ENCODE measurements around the gene PRCD. TPM values are rescaled to one million over a fixed set of nuclear protein-coding genes. Genes with fewer than 3 reads are reported as not detected.
A peak's percentile ranks its signal among the peaks of the same experiment; 100 is the strongest.
"Not testable (repeated sequence)": the region's sequence is repeated elsewhere in the genome, so short reads cannot be mapped to it uniquely, and the experiment has no call there.

PRCD gene
- total RNA-seq, 2 donors from 2014 or later: 1.6 to 4.7 TPM

- peak; percentile 93 for DNase-seq (ENCODE audit: low spot score)
- intact Hi-C loops (cut with DNase I): loop anchor here in 1 of 2 donors (10.0 kb wide), 1 partner anchor 101 kb away; no protein-coding TSS in a partner anchor
Measured at GRCh38 chr17:76523084-76524037, 16.5 kb upstream of the PRCD start.

GRCh38 chr17:76524598-76525512 lies 15.0 kb upstream of the PRCD start:
- peak; percentile 86 for DNase-seq (ENCODE audit: low spot score)
- intact Hi-C loops (cut with DNase I): loop anchor here in 1 of 2 donors (10.0 kb wide), 1 partner anchor 100 kb away; no protein-coding TSS in a partner anchor

- intact Hi-C loops (cut with DNase I): loop anchor here in 1 of 2 donors (10.0 kb wide), 1 partner anchor 99 kb away; no protein-coding TSS in a partner anchor
- DNase-seq (ENCODE audit: low spot score): not testable (repeated sequence)
Measured at GRCh38 chr17:76525513-76525833, 14.4 kb upstream of the PRCD start.

- not testable (repeated sequence) for DNase-seq (ENCODE audit: low spot score)
- intact Hi-C loops (cut with DNase I): loop anchor here in 1 of 2 donors (10.0 kb wide), 1 partner anchor 98 kb away; no protein-coding TSS in a partner anchor
Measured at GRCh38 chr17:76527016-76527415, 12.8 kb upstream of the PRCD start.

GRCh38 chr17:76527430-76528111 lies 12.3 kb upstream of the PRCD start:
- peak; percentile 86 for DNase-seq (ENCODE audit: low spot score)
- intact Hi-C loops (cut with DNase I): loop anchor here in 1 of 2 donors (10.0 kb wide), 1 partner anchor 97 kb away; no protein-coding TSS in a partner anchor

- intact Hi-C loops (cut with DNase I): loop anchor here in 1 of 2 donors (10.0 kb wide), 1 partner anchor 97 kb away; no protein-coding TSS in a partner anchor
- DNase-seq (ENCODE audit: low spot score): peak; percentile 81
Measured at GRCh38 chr17:76528156-76528527, 11.7 kb upstream of the PRCD start.

GRCh38 chr17:76528528-76529223 lies 11.2 kb upstream of the PRCD start:
- DNase-seq (ENCODE audit: low spot score): peak; percentile 88
- intact Hi-C loops (cut with DNase I): loop anchor here in 1 of 2 donors (10.0 kb wide), 1 partner anchor 96 kb away; no protein-coding TSS in a partner anchor

- intact Hi-C loops (cut with DNase I): loop anchor here in 1 of 2 donors (10.0 kb wide), 1 partner anchor 95 kb away; no protein-coding TSS in a partner anchor
- DNase-seq (ENCODE audit: low spot score): peak; percentile 95
Measured at GRCh38 chr17:76529224-76530094, 10.4 kb upstream of the PRCD start.

- DNase-seq (ENCODE audit: low spot score): peak; percentile 94
- intact Hi-C loops (cut with DNase I): no loop called here
Measured at GRCh38 chr17:76530095-76530723, 9.6 kb upstream of the PRCD start.

GRCh38 chr17:76530811-76531485 lies 8.9 kb upstream of the PRCD start:
- intact Hi-C loops (cut with DNase I): no loop called here
- peak; percentile 79 for DNase-seq (ENCODE audit: low spot score)

GRCh38 chr17:76531486-76532038 lies 8.3 kb upstream of the PRCD start:
- intact Hi-C loops (cut with DNase I): no loop called here
- peak; percentile 69 for DNase-seq (ENCODE audit: low spot score)

GRCh38 chr17:76532072-76532651 lies 7.7 kb upstream of the PRCD start:
- intact Hi-C loops (cut with DNase I): no loop called here
- DNase-seq (ENCODE audit: low spot score): no peak

- intact Hi-C loops (cut with DNase I): not testable (repeated sequence)
Measured at GRCh38 chr17:76533640-76534359, 6.0 kb upstream of the PRCD start.

GRCh38 chr17:76534831-76535732 lies 4.8 kb upstream of the PRCD start:
- DNase-seq (ENCODE audit: low spot score): peak; percentile 71
- intact Hi-C loops (cut with DNase I): no loop called here

More at GRCh38 chr17:76533640-76534359, 6.0 kb upstream of the PRCD start:
- not testable (repeated sequence) for DNase-seq (ENCODE audit: low spot score)
